ENCODE results near the gene AAMDC. TPM values are rescaled to one million over a fixed set of nuclear protein-coding genes. Genes with fewer than 3 reads are reported as not detected.
"Not testable (repeated sequence)": the region's sequence is repeated elsewhere in the genome, so short reads cannot be mapped to it uniquely, and the experiment has no call there.

Gene AAMDC
- total RNA-seq, 1 donor from 2014 or later = 24.7 TPM

- no peaks in the 10 kb centered on the region for H3K9me3 Mint-ChIP-seq (ENCODE audit: unreplicated experiment)
- TF ChIP-seq, protein P1, sequence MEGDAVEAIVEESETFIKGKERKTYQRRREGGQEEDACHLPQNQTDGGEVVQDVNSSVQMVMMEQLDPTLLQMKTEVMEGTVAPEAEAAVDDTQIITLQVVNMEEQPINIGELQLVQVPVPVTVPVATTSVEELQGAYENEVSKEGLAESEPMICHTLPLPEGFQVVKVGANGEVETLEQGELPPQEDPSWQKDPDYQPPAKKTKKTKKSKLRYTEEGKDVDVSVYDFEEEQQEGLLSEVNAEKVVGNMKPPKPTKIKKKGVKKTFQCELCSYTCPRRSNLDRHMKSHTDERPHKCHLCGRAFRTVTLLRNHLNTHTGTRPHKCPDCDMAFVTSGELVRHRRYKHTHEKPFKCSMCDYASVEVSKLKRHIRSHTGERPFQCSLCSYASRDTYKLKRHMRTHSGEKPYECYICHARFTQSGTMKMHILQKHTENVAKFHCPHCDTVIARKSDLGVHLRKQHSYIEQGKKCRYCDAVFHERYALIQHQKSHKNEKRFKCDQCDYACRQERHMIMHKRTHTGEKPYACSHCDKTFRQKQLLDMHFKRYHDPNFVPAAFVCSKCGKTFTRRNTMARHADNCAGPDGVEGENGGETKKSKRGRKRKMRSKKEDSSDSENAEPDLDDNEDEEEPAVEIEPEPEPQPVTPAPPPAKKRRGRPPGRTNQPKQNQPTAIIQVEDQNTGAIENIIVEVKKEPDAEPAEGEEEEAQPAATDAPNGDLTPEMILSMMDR (IDR thresholded peaks at IDR 0.05; ENCODE audit: unreplicated experiment) = no peak
- no peak overlapping the region for H3K27ac Mint-ChIP-seq (ENCODE audit: unreplicated experiment)
- H3K4me3 Mint-ChIP-seq (ENCODE audit: unreplicated experiment) = no peak overlapping the region
- peaks cover 9% of the 10 kb centered on the region for H3K27me3 Mint-ChIP-seq (ENCODE audit: unreplicated experiment)
- peaks cover 26% of the 10 kb centered on the region for H3K36me3 Mint-ChIP-seq (ENCODE audit: low read depth, unreplicated experiment)
- DNase-seq (ENCODE audit: low spot score) = no peak
- no peaks in the 10 kb centered on the region for H3K4me1 Mint-ChIP-seq (ENCODE audit: unreplicated experiment)
Observed at GRCh38 chr11:77882396-77882795, 61.5 kb downstream of the AAMDC start.

DNA sequence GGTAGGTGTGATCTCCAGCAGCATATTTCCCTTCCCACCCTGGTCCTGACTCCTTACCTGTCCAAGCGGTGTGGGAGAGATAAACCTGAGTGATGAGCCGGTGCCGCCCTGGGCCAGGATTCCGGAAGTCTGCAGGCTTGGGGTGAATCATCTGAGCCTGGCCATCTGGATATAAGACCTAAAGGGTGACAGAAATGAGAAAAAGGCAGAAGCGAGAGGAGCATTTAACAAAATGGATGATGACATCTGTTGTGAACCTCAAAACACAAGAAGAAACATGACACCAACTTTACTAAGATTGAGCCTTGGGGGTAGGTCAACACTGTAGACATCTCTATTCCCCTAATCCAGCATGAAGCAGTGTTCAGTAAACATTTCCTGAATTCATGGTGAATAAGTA is 62.8 kb downstream of the AAMDC start:
- H3K36me3 Mint-ChIP-seq (ENCODE audit: low read depth, unreplicated experiment) = peaks cover 25% of the 10 kb centered on the region
- no peaks in the 10 kb centered on the region for H3K9me3 Mint-ChIP-seq (ENCODE audit: unreplicated experiment)
- no peak for DNase-seq (ENCODE audit: low spot score)
- no peak overlapping the region for H3K27ac Mint-ChIP-seq (ENCODE audit: unreplicated experiment)
- H3K4me3 Mint-ChIP-seq (ENCODE audit: unreplicated experiment) = no peak overlapping the region
- TF ChIP-seq, protein P1 (IDR thresholded peaks at IDR 0.05; ENCODE audit: unreplicated experiment) = no peak
- H3K4me1 Mint-ChIP-seq (ENCODE audit: unreplicated experiment) = no peaks in the 10 kb centered on the region
- H3K27me3 Mint-ChIP-seq (ENCODE audit: unreplicated experiment) = peaks cover 9% of the 10 kb centered on the region

- H3K36me3 Mint-ChIP-seq (ENCODE audit: low read depth, unreplicated experiment) = peaks cover 25% of the 10 kb centered on the region
- no peak for DNase-seq (ENCODE audit: low spot score)
- TF ChIP-seq, protein P1 (IDR thresholded peaks at IDR 0.05; ENCODE audit: unreplicated experiment) = no peak
Observed at GRCh38 chr11:77884186-77884828, 63.4 kb downstream of the AAMDC start.

GRCh38 chr11:77884829-77885190 is 63.9 kb downstream of the AAMDC start:
- no peak for DNase-seq (ENCODE audit: low spot score)
- H3K4me1 Mint-ChIP-seq (ENCODE audit: unreplicated experiment) = no peaks in the 10 kb centered on the region
- peaks cover 23% of the 10 kb centered on the region for H3K36me3 Mint-ChIP-seq (ENCODE audit: low read depth, unreplicated experiment)
- H3K4me3 Mint-ChIP-seq (ENCODE audit: unreplicated experiment) = peak overlapping the region; percentile 14
- H3K27me3 Mint-ChIP-seq (ENCODE audit: unreplicated experiment) = peaks cover 9% of the 10 kb centered on the region
- H3K9me3 Mint-ChIP-seq (ENCODE audit: unreplicated experiment) = no peaks in the 10 kb centered on the region
- TF ChIP-seq, protein P1 (IDR thresholded peaks at IDR 0.05; ENCODE audit: unreplicated experiment) = no peak
- H3K27ac Mint-ChIP-seq (ENCODE audit: unreplicated experiment) = no peak overlapping the region

More at GRCh38 chr11:77884186-77884828, 63.4 kb downstream of the AAMDC start:
- Mint-ChIP-seq H3K27ac (ENCODE audit: unreplicated experiment) (no peak overlapping the region), H3K27me3 (ENCODE audit: unreplicated experiment) (peaks cover 9% of the 10 kb centered on the region), H3K9me3 (ENCODE audit: unreplicated experiment) (no peaks in the 10 kb centered on the region), H3K4me1 (ENCODE audit: unreplicated experiment) (no peaks in the 10 kb centered on the region), H3K4me3 (ENCODE audit: unreplicated experiment) (peak overlapping the region; percentile 47)

- peaks cover 20% of the 10 kb centered on the region for H3K36me3 Mint-ChIP-seq (ENCODE audit: low read depth, unreplicated experiment)
- no peak for DNase-seq (ENCODE audit: low spot score)
- H3K27ac Mint-ChIP-seq (ENCODE audit: unreplicated experiment) = no peak overlapping the region
- TF ChIP-seq, protein P1 (IDR thresholded peaks at IDR 0.05; ENCODE audit: unreplicated experiment) = no peak
- H3K4me3 Mint-ChIP-seq (ENCODE audit: unreplicated experiment) = no peak overlapping the region
- no peaks in the 10 kb centered on the region for H3K9me3 Mint-ChIP-seq (ENCODE audit: unreplicated experiment)
- peaks cover 9% of the 10 kb centered on the region for H3K27me3 Mint-ChIP-seq (ENCODE audit: unreplicated experiment)
- peaks cover 3% of the 10 kb centered on the region for H3K4me1 Mint-ChIP-seq (ENCODE audit: unreplicated experiment)
Observed at GRCh38 chr11:77886401-77886800, 65.5 kb downstream of the AAMDC start.

GRCh38 chr11:77889045-77889444 is 68.1 kb downstream of the AAMDC start:
- H3K36me3 Mint-ChIP-seq (ENCODE audit: low read depth, unreplicated experiment) = peaks cover 24% of the 10 kb centered on the region
- H3K27ac Mint-ChIP-seq (ENCODE audit: unreplicated experiment); DNase-seq (ENCODE audit: low spot score); H3K27me3 Mint-ChIP-seq (ENCODE audit: unreplicated experiment); H3K9me3 Mint-ChIP-seq (ENCODE audit: unreplicated experiment); H3K4me3 Mint-ChIP-seq (ENCODE audit: unreplicated experiment); H3K4me1 Mint-ChIP-seq (ENCODE audit: unreplicated experiment): not testable (repeated sequence)

DNA sequence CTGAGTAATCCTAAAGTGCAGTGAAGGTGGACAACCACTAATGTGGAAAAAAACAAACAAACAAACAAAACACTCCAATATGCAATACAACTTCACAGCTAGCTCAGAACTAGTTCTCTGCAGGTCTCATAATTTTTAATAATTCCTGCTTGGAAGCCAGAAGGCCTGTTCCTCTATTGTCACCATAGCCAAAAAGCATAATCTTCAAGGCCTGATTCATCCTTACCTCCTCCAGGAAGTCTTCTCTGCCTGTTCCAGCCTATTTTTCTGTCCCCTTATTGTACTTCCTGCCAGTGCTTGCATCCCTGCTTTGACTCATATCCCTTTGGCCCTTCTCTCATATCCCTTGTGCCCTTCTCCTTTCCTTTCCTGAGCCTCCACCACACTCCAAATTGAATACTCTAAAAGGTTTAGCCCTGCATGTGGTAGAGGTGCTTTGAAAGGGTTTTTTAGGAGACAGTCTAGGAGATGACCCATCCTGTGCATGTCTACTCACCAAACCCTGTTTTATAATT is 69.2 kb downstream of the AAMDC start:
- not testable (repeated sequence) for H3K4me1 Mint-ChIP-seq (ENCODE audit: unreplicated experiment); H3K27ac Mint-ChIP-seq (ENCODE audit: unreplicated experiment); H3K9me3 Mint-ChIP-seq (ENCODE audit: unreplicated experiment); H3K4me3 Mint-ChIP-seq (ENCODE audit: unreplicated experiment); H3K27me3 Mint-ChIP-seq (ENCODE audit: unreplicated experiment); DNase-seq (ENCODE audit: low spot score)
- peaks cover 19% of the 10 kb centered on the region for H3K36me3 Mint-ChIP-seq (ENCODE audit: low read depth, unreplicated experiment)

Data from endothelial cell (in vitro differentiated cells).